Measurements from ENCODE around the gene KRI1.
A peak's percentile ranks its signal among the peaks of the same experiment; 100 is the strongest.

The KRI1 gene

DNA sequence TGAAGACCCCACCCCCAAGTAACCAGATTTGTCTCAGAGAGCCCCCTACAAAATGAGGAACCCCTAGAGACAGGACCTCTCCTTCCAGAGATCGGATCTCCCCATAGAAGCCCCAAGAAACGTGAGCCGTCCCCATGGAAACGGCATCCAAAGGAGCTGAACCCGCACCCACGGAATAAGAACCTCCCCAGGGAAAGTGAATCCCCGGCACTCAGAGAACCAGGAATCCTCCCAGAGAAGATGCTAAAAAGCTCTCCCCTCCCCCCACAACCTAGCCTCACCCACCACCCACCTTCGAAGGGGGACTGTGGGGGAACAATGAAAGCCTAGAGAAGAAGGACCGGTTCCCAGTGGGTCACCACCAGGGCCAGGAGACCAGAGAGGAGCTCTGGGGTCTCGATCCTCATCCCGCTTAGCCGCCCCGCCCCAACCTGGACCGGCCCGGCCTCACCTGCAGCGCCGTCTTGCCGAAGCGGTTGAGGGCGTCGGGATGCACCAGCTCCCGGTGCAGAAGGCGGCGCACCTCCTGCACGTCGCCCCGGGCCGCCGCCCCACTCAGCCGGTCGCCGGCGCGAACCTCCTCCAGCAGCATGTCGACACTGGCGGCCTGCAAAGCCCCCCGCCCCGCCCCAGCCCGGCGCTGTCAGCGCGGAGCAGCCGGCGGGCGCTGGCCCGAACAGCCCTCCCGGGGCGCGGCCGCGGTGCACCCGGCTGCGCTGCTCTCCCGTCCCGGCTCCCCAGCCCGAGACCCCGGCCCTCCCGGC is 2.4 kb upstream of the KRI1 start:
- no peak for DNase-seq (ENCODE audit: low read depth, low spot score)
- ChIA-PET CTCF (interaction anchor here (0.5 to 19.6 kb wide), 10 partner anchors 13 to 206 kb away, joined by 3 to 644 read pairs (median 7); no protein-coding TSS in a partner anchor), POLR2A (no interaction called here)
- peak overlapping the region; percentile 72 for H3K4me3 ChIP-seq (ENCODE audit: low read depth, low read length)
- TF ChIP-seq, protein P1, sequence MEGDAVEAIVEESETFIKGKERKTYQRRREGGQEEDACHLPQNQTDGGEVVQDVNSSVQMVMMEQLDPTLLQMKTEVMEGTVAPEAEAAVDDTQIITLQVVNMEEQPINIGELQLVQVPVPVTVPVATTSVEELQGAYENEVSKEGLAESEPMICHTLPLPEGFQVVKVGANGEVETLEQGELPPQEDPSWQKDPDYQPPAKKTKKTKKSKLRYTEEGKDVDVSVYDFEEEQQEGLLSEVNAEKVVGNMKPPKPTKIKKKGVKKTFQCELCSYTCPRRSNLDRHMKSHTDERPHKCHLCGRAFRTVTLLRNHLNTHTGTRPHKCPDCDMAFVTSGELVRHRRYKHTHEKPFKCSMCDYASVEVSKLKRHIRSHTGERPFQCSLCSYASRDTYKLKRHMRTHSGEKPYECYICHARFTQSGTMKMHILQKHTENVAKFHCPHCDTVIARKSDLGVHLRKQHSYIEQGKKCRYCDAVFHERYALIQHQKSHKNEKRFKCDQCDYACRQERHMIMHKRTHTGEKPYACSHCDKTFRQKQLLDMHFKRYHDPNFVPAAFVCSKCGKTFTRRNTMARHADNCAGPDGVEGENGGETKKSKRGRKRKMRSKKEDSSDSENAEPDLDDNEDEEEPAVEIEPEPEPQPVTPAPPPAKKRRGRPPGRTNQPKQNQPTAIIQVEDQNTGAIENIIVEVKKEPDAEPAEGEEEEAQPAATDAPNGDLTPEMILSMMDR (IDR thresholded peaks at IDR 0.05; ENCODE audit: insufficient read depth, low read length, missing control alignments): peak; percentile 1

DNA sequence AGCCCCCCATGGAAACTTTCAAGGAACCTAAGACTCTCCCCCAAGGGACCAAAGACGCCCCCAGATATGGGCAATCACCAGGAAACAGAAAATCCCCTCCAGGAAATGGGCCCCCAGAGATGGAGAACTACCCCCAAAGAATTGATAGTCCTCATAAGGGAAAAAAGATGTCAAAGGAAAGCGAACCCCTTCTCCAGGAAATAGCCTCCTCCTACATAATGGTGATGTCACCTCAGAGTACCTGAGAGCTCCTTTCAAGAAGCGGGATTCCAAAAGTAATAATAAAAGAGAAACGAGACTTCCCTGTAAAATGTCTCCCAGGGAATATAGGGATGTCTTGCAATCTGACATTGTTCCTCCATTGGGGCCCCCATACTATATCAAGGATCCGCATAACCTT is 1.8 kb upstream of the KRI1 start:
- CTCF ChIA-PET: interaction anchor here (1.0 to 19.6 kb wide), 10 partner anchors 14 to 163 kb away, joined by 3 to 644 read pairs (median 7); no protein-coding TSS in a partner anchor
- peak overlapping the region; percentile 72 for H3K4me3 ChIP-seq (ENCODE audit: low read depth, low read length)
- DNase-seq (ENCODE audit: low read depth, low spot score): no peak
- POLR2A ChIA-PET: no interaction called here
- TF ChIP-seq, protein P1 (IDR thresholded peaks at IDR 0.05; ENCODE audit: insufficient read depth, low read length, missing control alignments): no peak

DNA sequence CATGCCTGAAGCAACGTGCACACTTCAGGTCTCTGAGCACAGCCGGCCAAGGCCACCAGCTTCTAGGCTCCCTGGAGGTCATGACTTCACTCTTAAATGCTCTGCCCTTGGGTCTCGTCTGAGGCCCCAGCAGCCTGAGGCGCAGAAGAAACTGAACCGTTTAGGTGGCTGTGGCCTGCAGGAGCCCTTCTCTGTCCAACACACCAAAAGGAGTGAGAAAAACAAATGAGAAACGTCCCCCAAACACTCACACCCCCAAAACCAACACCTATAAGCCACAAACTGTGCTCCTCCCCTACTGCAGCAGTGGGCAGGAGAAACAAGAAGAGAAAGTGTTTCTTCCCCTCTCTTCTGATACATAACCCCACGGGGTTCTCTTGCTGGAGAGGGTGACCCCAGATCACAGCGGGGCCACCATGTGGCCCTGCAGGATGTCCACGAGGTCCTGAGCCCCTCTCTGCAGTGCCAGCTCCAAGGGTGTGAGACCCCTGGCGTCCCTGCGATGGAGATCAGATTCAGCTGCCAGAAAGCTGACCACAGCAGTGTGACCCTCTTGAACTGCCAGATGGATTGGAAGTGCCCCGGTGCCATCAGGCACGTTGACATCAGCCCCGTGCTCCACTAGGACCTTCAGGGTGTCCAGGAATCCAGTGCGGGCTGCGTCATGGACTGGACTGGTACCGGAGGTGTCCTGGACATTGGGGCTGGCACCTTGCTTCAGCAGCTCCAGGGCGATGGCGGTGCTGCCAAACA is 1.0 kb upstream of the KRI1 start:
- POLR2A ChIA-PET: no interaction called here
- DNase-seq (ENCODE audit: low read depth, low spot score): no peak
- CTCF ChIA-PET: interaction anchor here (0.6 to 19.6 kb wide), 13 partner anchors 15 to 162 kb away, joined by 3 to 644 read pairs (median 6); no protein-coding TSS in a partner anchor
- H3K4me3 ChIP-seq (ENCODE audit: low read depth, low read length): peak overlapping the region; percentile 35
- TF ChIP-seq, protein P1 (IDR thresholded peaks at IDR 0.05; ENCODE audit: insufficient read depth, low read length, missing control alignments): no peak

DNA sequence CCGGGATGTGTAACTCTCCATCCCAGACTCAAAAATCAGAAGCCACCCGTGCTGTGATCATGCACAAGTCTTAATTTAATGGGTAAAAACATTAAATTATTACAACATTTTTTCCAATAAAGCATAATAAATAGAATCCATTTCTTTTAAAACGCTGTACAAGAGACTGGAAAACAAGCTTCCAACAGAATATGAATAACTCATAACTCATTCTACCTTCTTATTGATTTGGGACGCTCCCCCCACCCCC is 523 bp upstream of the KRI1 start:
- TF ChIP-seq, protein P1 (IDR thresholded peaks at IDR 0.05; ENCODE audit: insufficient read depth, low read length, missing control alignments): no peak
- DNase-seq (ENCODE audit: low read depth, low spot score): no peak
- ChIA-PET CTCF (interaction anchor here (0.6 to 9.0 kb wide), 8 partner anchors 15 to 150 kb away, joined by 3 to 74 read pairs (median 6); no protein-coding TSS in a partner anchor), POLR2A (interaction anchor here (0.6 kb wide), 1 partner anchor 71 kb away, joined by 3 read pairs; no protein-coding TSS in a partner anchor)
- H3K4me3 ChIP-seq (ENCODE audit: low read depth, low read length): peak overlapping the region; percentile 98

DNA sequence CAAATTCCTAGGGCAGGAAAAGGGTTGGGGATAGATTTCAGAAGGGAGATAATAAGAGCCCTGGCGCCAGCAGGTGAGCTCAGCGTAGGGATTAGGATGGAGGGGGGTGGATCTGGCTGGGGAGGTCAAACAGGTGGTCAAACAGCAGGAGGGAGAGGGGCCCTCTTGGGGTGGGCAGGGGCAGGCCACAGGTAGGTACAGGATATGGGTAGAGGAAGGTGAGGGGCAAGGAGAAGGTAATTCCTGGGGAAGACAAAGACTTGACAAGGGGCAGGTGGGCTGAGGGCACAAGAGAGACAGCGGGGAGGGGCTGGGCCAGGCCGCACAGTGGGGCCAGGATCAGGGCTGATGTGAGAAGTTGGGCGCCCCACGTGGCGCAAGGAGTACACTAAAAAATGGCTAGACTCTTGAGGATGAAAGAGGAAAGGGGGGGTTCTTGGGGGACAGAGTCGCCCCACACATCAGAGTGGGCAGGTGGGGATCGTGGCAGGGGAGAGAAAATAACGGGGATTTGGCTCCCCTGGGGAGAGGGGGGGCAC is 713 bp downstream of the KRI1 start:
- peak overlapping the region; percentile 98 for H3K4me3 ChIP-seq (ENCODE audit: low read depth, low read length)
- ChIA-PET POLR2A (no interaction called here), CTCF (interaction anchor here (1.0 to 2.5 kb wide), 3 partner anchors 12 to 82 kb away, joined by 3 to 10 read pairs (median 6); no protein-coding TSS in a partner anchor)
- no peak for DNase-seq (ENCODE audit: low read depth, low spot score)
- TF ChIP-seq, protein P1 (IDR thresholded peaks at IDR 0.05; ENCODE audit: insufficient read depth, low read length, missing control alignments): peak; percentile 51

DNA sequence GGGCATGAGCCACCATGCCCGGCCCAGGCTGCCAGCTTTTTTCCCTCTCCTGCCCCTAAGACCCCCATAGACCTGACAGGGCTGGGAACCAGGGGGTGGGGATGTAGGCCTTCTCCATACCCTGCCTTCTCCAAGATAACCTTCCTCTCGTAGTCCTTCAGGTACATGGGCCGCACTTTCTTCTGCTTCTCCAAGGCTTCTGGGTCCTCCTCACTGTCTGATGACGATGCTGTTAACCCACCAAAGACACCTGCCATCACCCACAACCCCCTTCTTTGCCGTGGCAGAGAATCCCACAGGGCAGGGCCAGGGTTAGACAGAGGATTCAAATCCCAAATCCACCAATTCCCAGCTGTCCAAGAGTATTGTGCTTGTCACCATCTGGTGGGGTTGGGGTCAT is 3.2 kb downstream of the KRI1 start:
- POLR2A ChIA-PET: no interaction called here
- TF ChIP-seq, protein P1 (IDR thresholded peaks at IDR 0.05; ENCODE audit: insufficient read depth, low read length, missing control alignments): no peak
- CTCF ChIA-PET: interaction anchor here (1.5 to 3.8 kb wide), 3 partner anchors 10 to 14 kb away, joined by 4 to 14 read pairs (median 5); no protein-coding TSS in a partner anchor
- no peak overlapping the region for H3K4me3 ChIP-seq (ENCODE audit: low read depth, low read length)
- no peak for DNase-seq (ENCODE audit: low read depth, low spot score)

All from AG04449 (cell line).